WI38 (cell line): ENCODE results near the gene ANKRD52.

ENCODE experiments used
- H3K4me3 ChIP-seq: 2 replicates; pipeline ENCODE4 v1.5.1; 2011; ENCODE audit warnings: low read depth, mild to moderate bottlenecking, control low read depth, low read length
- CTCF ChIP-seq: IDR thresholded peaks from 2 replicates; pipeline ENCODE4 v1.5.1; 2012; ENCODE audit warnings: low read depth, mild to moderate bottlenecking, control low read depth, low read length

ANKRD52 gene

GRCh38 chr12:56234746-56235436 lies 23.3 kb downstream of the ANKRD52 start:
- H3K4me3 ChIP-seq, result no peak overlapping the region

GRCh38 chr12:56231184-56231582 lies 27.0 kb downstream of the ANKRD52 start:
- no peak for TF ChIP-seq CTCF

More at GRCh38 chr12:56234746-56235436, 23.3 kb downstream of the ANKRD52 start:
- TF ChIP-seq CTCF, result no peak

GRCh38 chr12:56230432-56231183 lies 27.6 kb downstream of the ANKRD52 start:
- H3K4me3 ChIP-seq, result no peak overlapping the region
- no peak for TF ChIP-seq CTCF

More at GRCh38 chr12:56231184-56231582, 27.0 kb downstream of the ANKRD52 start:
- no peak overlapping the region for H3K4me3 ChIP-seq

- TF ChIP-seq CTCF, result no peak
- H3K4me3 ChIP-seq, result no peak within 1 kb of the TSS
These were observed 28.2 kb downstream of the ANKRD52 start, which contains the start of gene SLC39A5 for GRCh38 chr12:56229916-56230431. Gene SLC39A5, plus strand, starts transcription at chr12:56230051. Its CDS starts 1,224 bp downstream, at chr12:56231275.

GRCh38 chr12:56229082-56229481 lies 29.1 kb downstream of the ANKRD52 start:
- H3K4me3 ChIP-seq, result no peak overlapping the region
- no peak for TF ChIP-seq CTCF

GRCh38 chr12:56224954-56225353 lies 33.2 kb downstream of the ANKRD52 start:
- no peak for TF ChIP-seq CTCF
- H3K4me3 ChIP-seq, result peak overlapping the region; percentile 73
